Neural progenitor cell (in vitro differentiated cells): Measurements from ENCODE around the gene GNAS.

Experiments used
- CTCF ChIP-seq: fragments of 200-600 bp; sonication (generic); IDR thresholded peaks from 2 replicates; pipeline ENCODE4 v1.5.1; 2017; ENCODE audit warnings: antibody characterized with exemption, mild to moderate bottlenecking
- EZH2 ChIP-seq: fragments of 200-600 bp; sonication (generic); IDR thresholded peaks from 2 replicates; pipeline ENCODE4 v1.6.1; 2017; ENCODE audit warnings: antibody characterized with exemption, mild to moderate bottlenecking, moderate library complexity
- EZH2phosphoT487 ChIP-seq: fragments of 200-600 bp; sonication (generic); IDR thresholded peaks from 2 replicates; pipeline ENCODE4 v1.6.1; 2017; ENCODE audit warnings: antibody characterized with exemption

GRCh38 chr20:58892141-58892931 is 39.8 kb downstream of the GNAS start:
- TF ChIP-seq CTCF: peak; percentile 23
- TF ChIP-seq EZH2phosphoT487: no peak
- TF ChIP-seq EZH2: no peak
